Effector memory CD4-positive, alpha-beta T cell (primary cell): ENCODE data around the gene LIPE.

ENCODE experiments used
- DNase-seq, 3 donors: peaks; one replicate each; pipeline ENCODE4 v3.0.0-alpha.2; 2020
- H3K27ac ChIP-seq: 2 replicates; pipeline ENCODE4 v1.7.0; 2013; ENCODE audit warnings: mild to moderate bottlenecking, low read length, moderate library complexity; ENCODE audit not compliant: insufficient read depth, poor library complexity, severe bottlenecking
- H3K27me3 ChIP-seq: replicated peaks from 2 replicates; pipeline ENCODE4 v1.7.0; 2013; ENCODE audit warnings: mild to moderate bottlenecking, low read length; ENCODE audit not compliant: insufficient read depth, control insufficient read depth, poor library complexity, severe bottlenecking
- H3K36me3 ChIP-seq: 2 replicates; pipeline ENCODE4 v1.7.0; 2013; ENCODE audit warnings: mild to moderate bottlenecking, low read length, moderate library complexity; ENCODE audit not compliant: control insufficient read depth, insufficient read depth
- H3K4me1 ChIP-seq: 2 replicates; pipeline ENCODE4 v1.7.0; 2013; ENCODE audit warnings: low read length, mild to moderate bottlenecking; ENCODE audit not compliant: control insufficient read depth, insufficient read depth, poor library complexity, severe bottlenecking
- H3K4me3 ChIP-seq: 2 replicates; pipeline ENCODE4 v1.7.0; 2013; ENCODE audit warnings: low read length, low read depth, mild to moderate bottlenecking; ENCODE audit not compliant: insufficient read depth, poor library complexity, severe bottlenecking
- H3K9me3 ChIP-seq: 2 replicates; pipeline ENCODE4 v1.7.0; 2013; ENCODE audit warnings: mild to moderate bottlenecking, low read length, moderate library complexity; ENCODE audit not compliant: control insufficient read depth

Gene LIPE

DNA sequence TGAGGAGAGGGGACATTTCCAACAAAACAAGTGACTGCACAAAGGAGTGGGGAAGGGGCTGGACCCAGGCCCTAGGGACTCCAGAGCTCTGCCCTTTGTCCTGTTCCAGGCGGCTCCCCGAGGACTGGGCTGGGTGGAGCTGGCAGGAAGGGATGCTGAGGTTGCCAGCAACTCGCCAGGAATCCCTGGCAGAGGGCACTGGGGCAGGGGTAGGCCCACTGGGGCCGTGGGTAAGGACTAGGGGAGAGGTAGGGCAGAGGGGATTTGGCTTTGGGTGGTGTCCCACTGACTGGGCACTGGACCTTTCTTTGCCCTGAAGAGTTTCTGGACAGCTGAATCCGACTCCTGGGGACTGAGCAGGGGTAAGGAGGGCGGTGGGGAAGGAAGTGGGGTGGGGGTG, 7.9 kb downstream of the LIPE start:
- H3K4me3 ChIP-seq, result no peak overlapping the region

GRCh38 chr19:42412661-42413076, 14.5 kb downstream of the LIPE start:
- no peak for DNase-seq
- H3K27me3 ChIP-seq, result no peaks in the 10 kb centered on the region
- H3K27ac ChIP-seq, result no peak overlapping the region
- peaks cover 2% of the 10 kb centered on the region for H3K36me3 ChIP-seq
- H3K9me3 ChIP-seq, result no peaks in the 10 kb centered on the region
- H3K4me1 ChIP-seq, result no peaks in the 10 kb centered on the region
- H3K4me3 ChIP-seq, result no peak overlapping the region

More for the DNA sequence above, 7.9 kb downstream of the LIPE start:
- H3K27me3 ChIP-seq, result no peaks in the 10 kb centered on the region
- no peak overlapping the region for H3K27ac ChIP-seq
- peaks cover 26% of the 10 kb centered on the region for H3K4me1 ChIP-seq
- no peaks in the 10 kb centered on the region for H3K36me3 ChIP-seq
- H3K9me3 ChIP-seq, result no peaks in the 10 kb centered on the region
- no peak for DNase-seq

DNA sequence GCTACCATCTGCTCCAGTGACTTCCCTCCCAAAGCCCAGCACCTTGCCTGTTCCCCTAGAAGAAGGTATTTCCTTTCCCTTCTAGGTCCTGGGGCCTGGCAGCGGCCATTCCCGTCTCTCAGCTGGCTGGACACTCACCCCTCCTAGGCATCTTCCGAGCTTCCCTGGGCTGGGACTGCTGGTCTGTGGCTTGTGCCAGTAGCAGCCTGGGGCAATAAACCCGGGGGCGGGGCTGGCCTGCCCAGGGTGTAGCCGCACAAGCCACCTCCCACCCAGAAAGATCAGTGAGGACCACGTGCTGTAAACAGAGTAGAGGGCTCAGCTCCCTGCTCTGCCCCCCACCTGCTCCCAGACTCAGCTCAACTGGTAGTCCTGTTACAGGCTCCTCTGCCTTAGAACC, 15.0 kb downstream of the LIPE start:
- peaks cover 5% of the 10 kb centered on the region for H3K36me3 ChIP-seq
- no peaks in the 10 kb centered on the region for H3K4me1 ChIP-seq
- H3K27me3 ChIP-seq, result no peaks in the 10 kb centered on the region
- H3K27ac ChIP-seq, result no peak overlapping the region
- DNase-seq, result no peak
- no peaks in the 10 kb centered on the region for H3K9me3 ChIP-seq
- H3K4me3 ChIP-seq, result no peak overlapping the region

DNA sequence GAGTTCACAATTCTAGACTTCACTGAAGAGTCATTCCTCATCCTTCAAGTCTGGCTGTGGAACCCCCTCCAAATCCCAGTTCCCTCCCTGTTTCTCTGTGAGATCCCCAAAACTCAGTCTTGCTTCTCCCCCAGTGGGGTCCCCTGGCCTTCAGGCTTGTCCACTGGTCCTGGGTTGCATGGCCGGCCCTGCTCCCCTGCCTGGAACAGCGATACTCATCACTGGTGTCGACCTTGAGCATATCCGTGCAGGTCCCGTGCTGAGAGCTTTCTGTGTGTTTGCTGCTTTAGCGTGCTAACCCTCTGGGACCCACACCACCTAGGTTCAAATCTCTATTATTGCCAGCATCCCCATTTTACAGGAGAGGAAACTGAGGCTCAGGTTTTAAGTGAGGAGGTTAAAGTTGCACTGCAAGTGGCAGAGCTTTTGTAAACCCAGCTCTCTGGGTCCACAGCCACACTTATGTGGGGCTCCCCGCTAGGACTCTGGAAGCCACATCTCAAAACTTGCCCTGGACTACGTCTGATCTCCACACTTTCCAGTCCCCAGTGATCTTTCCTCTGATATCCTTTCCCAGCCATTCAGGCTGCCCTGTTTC, 15.5 kb downstream of the LIPE start:
- Histone ChIP-seq H3K27me3 (no peaks in the 10 kb centered on the region), H3K9me3 (no peaks in the 10 kb centered on the region), H3K4me1 (no peaks in the 10 kb centered on the region), H3K36me3 (peaks cover 10% of the 10 kb centered on the region), H3K27ac (no peak overlapping the region), H3K4me3 (no peak overlapping the region)
- no peak for DNase-seq

DNA sequence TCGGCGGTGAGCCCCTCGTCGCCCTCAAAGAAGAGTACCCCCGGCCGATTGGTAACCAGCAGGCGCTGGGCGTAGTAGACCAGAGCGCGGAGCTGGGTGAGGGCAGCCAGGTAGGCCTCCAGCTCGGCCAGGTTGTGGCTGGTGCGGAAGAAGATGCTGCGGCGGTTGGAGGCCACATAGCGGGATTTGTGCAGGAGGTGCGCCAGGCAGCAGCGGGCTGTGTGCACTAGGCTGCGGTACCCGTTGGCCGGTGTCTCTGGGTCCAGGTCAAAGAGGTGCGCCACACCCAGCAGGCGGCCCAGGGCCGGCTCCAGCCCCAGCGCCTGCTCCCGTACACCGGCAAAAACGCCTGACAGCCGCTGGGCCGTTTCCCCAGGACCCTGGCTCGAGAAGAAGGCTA, 16.8 kb downstream of the LIPE start:
- Histone ChIP-seq H3K27me3 (no peaks in the 10 kb centered on the region), H3K36me3 (peaks cover 16% of the 10 kb centered on the region)

DNA sequence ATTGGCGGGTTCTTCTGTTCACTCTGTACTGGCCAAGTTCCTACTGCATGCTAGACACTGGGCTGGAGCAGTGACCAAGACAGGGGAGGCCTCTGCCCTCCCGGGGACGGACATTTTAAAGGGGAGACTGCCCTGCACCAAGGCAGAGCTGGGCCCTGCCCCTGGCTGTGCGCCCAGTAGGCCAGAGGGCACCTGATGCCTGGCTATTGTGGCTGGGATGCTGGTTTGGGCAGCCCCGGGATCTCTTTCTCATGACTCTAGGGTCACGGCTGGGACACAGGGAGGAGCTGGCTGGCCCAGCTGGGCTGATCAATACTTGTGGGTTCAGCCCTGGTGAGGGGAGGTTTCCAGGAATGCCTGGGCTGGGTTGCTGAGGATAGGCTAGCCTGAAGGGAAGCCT, 17.7 kb downstream of the LIPE start:
- no peak for DNase-seq
- Histone ChIP-seq H3K4me1 (no peaks in the 10 kb centered on the region), H3K36me3 (peaks cover 16% of the 10 kb centered on the region), H3K27me3 (no peaks in the 10 kb centered on the region), H3K9me3 (no peaks in the 10 kb centered on the region), H3K4me3 (no peak overlapping the region), H3K27ac (no peak overlapping the region)

More for the DNA sequence above, 16.8 kb downstream of the LIPE start:
- H3K27ac ChIP-seq, result no peak overlapping the region
- DNase-seq, result no peak
- H3K9me3 ChIP-seq, result no peaks in the 10 kb centered on the region
- no peaks in the 10 kb centered on the region for H3K4me1 ChIP-seq
- H3K4me3 ChIP-seq, result no peak overlapping the region

DNA sequence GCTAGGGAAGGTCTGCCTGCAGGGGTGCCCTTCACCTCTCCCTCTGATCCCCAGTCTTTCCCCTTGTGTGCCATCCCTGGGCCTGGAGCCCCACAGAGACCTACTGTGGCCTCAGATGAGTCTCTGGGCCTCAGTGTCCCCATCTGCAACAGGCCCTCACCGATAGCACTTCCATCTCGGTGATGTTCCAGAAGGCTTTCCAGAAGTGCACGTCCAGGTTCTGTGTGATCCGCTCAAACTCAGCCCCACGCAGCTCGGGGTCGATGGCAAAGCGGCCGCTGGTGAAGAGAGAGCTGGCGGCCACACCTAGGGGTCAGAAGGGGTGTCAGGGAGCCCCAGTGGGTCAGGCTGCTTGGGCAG, 19.4 kb downstream of the LIPE start:
- peaks cover 16% of the 10 kb centered on the region for H3K36me3 ChIP-seq
- no peaks in the 10 kb centered on the region for H3K4me1 ChIP-seq
- H3K27me3 ChIP-seq, result no peaks in the 10 kb centered on the region
- no peaks in the 10 kb centered on the region for H3K9me3 ChIP-seq
- DNase-seq, result no peak
- no peak overlapping the region for H3K4me3 ChIP-seq
- H3K27ac ChIP-seq, result no peak overlapping the region

GRCh38 chr19:42407085-42407815, 19.9 kb downstream of the LIPE start:
- H3K36me3 ChIP-seq, result peaks cover 16% of the 10 kb centered on the region
- no peaks in the 10 kb centered on the region for H3K9me3 ChIP-seq
- no peaks in the 10 kb centered on the region for H3K27me3 ChIP-seq
- H3K4me1 ChIP-seq, result no peaks in the 10 kb centered on the region
- no peak for DNase-seq
- H3K4me3 ChIP-seq, result no peak overlapping the region
- H3K27ac ChIP-seq, result no peak overlapping the region

DNA sequence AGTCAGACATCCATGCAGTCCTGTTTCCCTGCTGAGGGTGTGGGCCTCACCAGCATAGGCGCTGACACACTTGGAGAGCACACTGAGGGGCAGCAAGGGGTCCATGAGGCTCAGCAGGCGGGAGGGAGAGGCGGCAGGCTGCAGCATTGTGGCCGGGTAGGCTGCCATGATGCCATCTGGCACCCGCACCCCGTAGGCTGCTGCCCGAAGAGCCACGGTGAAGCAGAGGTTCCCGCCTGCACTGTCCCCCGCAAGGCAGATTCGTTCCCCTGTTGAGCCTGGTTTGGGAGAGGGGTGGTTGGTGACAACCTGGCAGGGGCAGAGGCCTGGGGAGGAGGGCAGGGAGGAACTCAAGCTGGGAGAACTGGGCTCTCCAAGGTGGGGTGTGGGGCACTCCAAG, 21.1 kb downstream of the LIPE start:
- Histone ChIP-seq H3K4me3 (no peak overlapping the region), H3K4me1 (peaks cover 4% of the 10 kb centered on the region), H3K27me3 (no peaks in the 10 kb centered on the region), H3K9me3 (no peaks in the 10 kb centered on the region), H3K27ac (no peak overlapping the region), H3K36me3 (peaks cover 16% of the 10 kb centered on the region)
- DNase-seq, result no peak

DNA sequence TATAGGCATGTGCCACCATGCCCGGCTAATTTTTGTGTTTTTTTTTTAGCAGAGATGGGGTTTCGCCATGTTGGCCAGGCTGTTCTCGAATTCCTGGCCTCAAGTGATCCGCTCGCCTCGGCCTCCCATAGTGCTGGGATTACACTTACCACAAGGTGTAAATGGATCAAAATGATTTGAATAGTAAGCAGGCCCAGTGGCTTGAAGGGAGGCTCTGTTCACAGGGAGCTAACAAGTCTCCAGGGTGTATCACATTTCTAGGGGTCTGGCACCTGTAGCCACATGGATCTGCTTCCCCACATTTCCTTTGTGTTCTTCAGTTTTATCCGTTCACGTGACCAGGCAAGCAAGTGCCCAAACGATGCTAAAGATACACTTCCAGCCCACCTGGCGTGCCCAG, 23.6 kb downstream of the LIPE start:
- Histone ChIP-seq H3K4me3 (no peak overlapping the region), H3K27ac (no peak overlapping the region), H3K4me1 (peaks cover 6% of the 10 kb centered on the region), H3K36me3 (peaks cover 16% of the 10 kb centered on the region), H3K27me3 (no peaks in the 10 kb centered on the region), H3K9me3 (no peaks in the 10 kb centered on the region)
- DNase-seq, result no peak
